ENCODE results near the gene TBC1D22A.
"Not testable (repeated sequence)": the region's sequence is repeated elsewhere in the genome, so short reads cannot be mapped to it uniquely, and the experiment has no call there.

TBC1D22A gene

GRCh38 chr22:46809153-46809885, 46.9 kb downstream of the TBC1D22A start:
- no peak for DNase-seq (ENCODE audit: insufficient read length, low spot score)
- no peak for FAIRE-seq

GRCh38 chr22:46810856-46811786, 48.7 kb downstream of the TBC1D22A start:
- no peak for FAIRE-seq
- no peak for DNase-seq (ENCODE audit: insufficient read length, low spot score)

- FAIRE-seq = no peak
These were observed 49.7 kb downstream of the TBC1D22A start for GRCh38 chr22:46812034-46812605.

GRCh38 chr22:46812788-46813187, 50.3 kb downstream of the TBC1D22A start:
- no peak for FAIRE-seq
- no peak for DNase-seq (ENCODE audit: insufficient read length, low spot score)

More at GRCh38 chr22:46812034-46812605, 49.7 kb downstream of the TBC1D22A start:
- no peak for DNase-seq (ENCODE audit: insufficient read length, low spot score)

- FAIRE-seq (no peak), DNase-seq (ENCODE audit: insufficient read length, low spot score) (no peak)
These were observed 51.6 kb downstream of the TBC1D22A start for GRCh38 chr22:46813816-46814597.

GRCh38 chr22:46815132-46815531, 52.7 kb downstream of the TBC1D22A start:
- DNase-seq (ENCODE audit: insufficient read length, low spot score) (no peak), FAIRE-seq (no peak)

GRCh38 chr22:46815559-46815895, 53.1 kb downstream of the TBC1D22A start:
- DNase-seq (ENCODE audit: insufficient read length, low spot score) = no peak

GRCh38 chr22:46815896-46816731, 53.7 kb downstream of the TBC1D22A start:
- FAIRE-seq = no peak
- no peak for DNase-seq (ENCODE audit: insufficient read length, low spot score)

More at GRCh38 chr22:46815559-46815895, 53.1 kb downstream of the TBC1D22A start:
- FAIRE-seq = no peak

GRCh38 chr22:46817390-46817789, 54.9 kb downstream of the TBC1D22A start:
- not testable (repeated sequence) for FAIRE-seq; DNase-seq (ENCODE audit: insufficient read length, low spot score)

- FAIRE-seq = no peak
- DNase-seq (ENCODE audit: insufficient read length, low spot score) = no peak
These were observed 60.8 kb downstream of the TBC1D22A start for GRCh38 chr22:46823248-46823647.

GRCh38 chr22:46823654-46824053, 61.2 kb downstream of the TBC1D22A start:
- FAIRE-seq (no peak), DNase-seq (ENCODE audit: insufficient read length, low spot score) (no peak)

- DNase-seq (ENCODE audit: insufficient read length, low spot score) = no peak
- FAIRE-seq = no peak
These were observed 62.0 kb downstream of the TBC1D22A start for GRCh38 chr22:46824344-46824909.

- DNase-seq (ENCODE audit: insufficient read length, low spot score) = no peak
- no peak for FAIRE-seq
These were observed 62.6 kb downstream of the TBC1D22A start for GRCh38 chr22:46824980-46825544.

- FAIRE-seq (no peak), DNase-seq (ENCODE audit: insufficient read length, low spot score) (no peak)
These were observed 64.1 kb downstream of the TBC1D22A start for GRCh38 chr22:46826438-46827135.

GRCh38 chr22:46827136-46827780, 64.8 kb downstream of the TBC1D22A start:
- DNase-seq (ENCODE audit: insufficient read length, low spot score) (no peak), FAIRE-seq (no peak)

GRCh38 chr22:46827781-46828180, 65.3 kb downstream of the TBC1D22A start:
- FAIRE-seq (no peak), DNase-seq (ENCODE audit: insufficient read length, low spot score) (no peak)

- DNase-seq (ENCODE audit: insufficient read length, low spot score) = no peak
- no peak for FAIRE-seq
These were observed 66.0 kb downstream of the TBC1D22A start for GRCh38 chr22:46828323-46828900.
